ENCODE measurements around the gene HSD17B2.

DNA sequence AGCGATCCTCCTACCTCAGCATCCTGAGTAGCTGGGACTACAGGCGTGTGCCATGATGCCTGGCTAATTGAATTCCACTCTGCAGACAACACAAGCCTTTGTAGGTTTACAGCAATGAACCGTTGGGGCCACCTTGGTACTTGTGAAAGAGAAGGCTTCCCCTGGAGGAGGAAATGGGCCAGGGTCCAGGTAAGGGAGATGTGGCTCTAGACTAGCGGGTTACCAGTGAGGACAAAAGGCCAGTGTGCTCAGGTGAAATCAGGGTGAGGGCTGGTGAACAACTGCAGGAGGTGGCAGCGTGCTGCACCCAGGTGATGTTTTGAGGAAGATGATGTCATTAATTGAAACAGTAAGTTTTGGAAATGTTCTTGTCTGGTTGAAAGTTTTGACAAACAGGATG lies 30.5 kb upstream of the HSD17B2 start:
- TF ChIP-seq TAF1 (IDR thresholded peaks at IDR 0.05; ENCODE audit: borderline replicate concordance, low read depth, low read length) (no peak), CHD2 (IDR thresholded peaks at IDR 0.05; ENCODE audit: low read length, partially characterized antibody) (no peak), EZH2phosphoT487 (IDR thresholded peaks at IDR 0.05; ENCODE audit: borderline replicate concordance, low read depth) (no peak), EP300 (IDR thresholded peaks at IDR 0.05; ENCODE audit: borderline replicate concordance in 1 of 2, low read depth in 1 of 2, low read length in 1 of 2) (no peak), JUND (IDR thresholded peaks at IDR 0.05) (no peak), YY1 (IDR thresholded peaks at IDR 0.05; ENCODE audit: low read depth) (no peak), SIN3A (IDR thresholded peaks at IDR 0.05; ENCODE audit: borderline replicate concordance, low read depth, low read length) (no peak), FOXJ3 (CRISPR knock-in tag; IDR thresholded peaks at IDR 0.05) (no peak), SMC3 (IDR thresholded peaks at IDR 0.05; ENCODE audit: low read depth, low read length) (no peak), RAD21 (IDR thresholded peaks at IDR 0.05; ENCODE audit: low read length) (no peak)
- TF ChIP-seq, protein P1, sequence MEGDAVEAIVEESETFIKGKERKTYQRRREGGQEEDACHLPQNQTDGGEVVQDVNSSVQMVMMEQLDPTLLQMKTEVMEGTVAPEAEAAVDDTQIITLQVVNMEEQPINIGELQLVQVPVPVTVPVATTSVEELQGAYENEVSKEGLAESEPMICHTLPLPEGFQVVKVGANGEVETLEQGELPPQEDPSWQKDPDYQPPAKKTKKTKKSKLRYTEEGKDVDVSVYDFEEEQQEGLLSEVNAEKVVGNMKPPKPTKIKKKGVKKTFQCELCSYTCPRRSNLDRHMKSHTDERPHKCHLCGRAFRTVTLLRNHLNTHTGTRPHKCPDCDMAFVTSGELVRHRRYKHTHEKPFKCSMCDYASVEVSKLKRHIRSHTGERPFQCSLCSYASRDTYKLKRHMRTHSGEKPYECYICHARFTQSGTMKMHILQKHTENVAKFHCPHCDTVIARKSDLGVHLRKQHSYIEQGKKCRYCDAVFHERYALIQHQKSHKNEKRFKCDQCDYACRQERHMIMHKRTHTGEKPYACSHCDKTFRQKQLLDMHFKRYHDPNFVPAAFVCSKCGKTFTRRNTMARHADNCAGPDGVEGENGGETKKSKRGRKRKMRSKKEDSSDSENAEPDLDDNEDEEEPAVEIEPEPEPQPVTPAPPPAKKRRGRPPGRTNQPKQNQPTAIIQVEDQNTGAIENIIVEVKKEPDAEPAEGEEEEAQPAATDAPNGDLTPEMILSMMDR (IDR thresholded peaks at IDR 0.05) = no peak

Measured in SK-N-SH (cell line).